Measurements from ENCODE around the gene KRT74.
A peak's percentile ranks its signal among the peaks of the same experiment; 100 is the strongest.

KRT74 gene

DNA sequence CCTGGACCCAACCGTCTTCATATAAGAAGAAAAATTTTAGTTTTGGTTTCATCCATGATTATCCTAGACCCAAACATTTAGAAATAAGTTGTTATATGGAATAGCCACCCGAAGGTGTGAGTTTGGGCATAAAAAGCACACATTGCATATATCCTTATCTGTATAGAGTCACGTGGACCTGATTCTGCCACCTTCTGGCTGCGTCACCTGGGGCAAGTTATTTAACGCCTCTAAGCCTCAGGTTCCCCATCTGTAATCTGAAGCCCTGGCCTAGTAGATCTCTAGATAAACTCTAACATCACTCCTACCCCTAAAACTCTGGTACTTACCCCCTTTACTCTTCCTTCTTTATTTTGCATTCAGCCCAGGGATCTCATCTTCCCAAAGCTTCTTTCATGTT is 39.2 kb downstream of the KRT74 start:
- Histone ChIP-seq H3K79me2 (ENCODE audit: insufficient read depth, low read length) (no peaks in the 10 kb centered on the region), H3K27me3 (ENCODE audit: insufficient read depth, low read length) (no peaks in the 10 kb centered on the region; the same call in 1 of the 2 replicates), H3K36me3 (ENCODE audit: insufficient read depth, low read length) (no peaks in the 10 kb centered on the region), H3F3A (ENCODE audit: insufficient read depth, low read length) (no peaks in the 10 kb centered on the region), H3K4me3 (ENCODE audit: low read depth, low read length, poor library complexity, severe bottlenecking) (no peak overlapping the region), H3K9ac (ENCODE audit: low read length) (no peak overlapping the region), H4K20me1 (ENCODE audit: insufficient read depth, low read length) (no peaks in the 10 kb centered on the region), H2AFZ (ENCODE audit: low read length) (no peak overlapping the region), H3K9me2 (ENCODE audit: low read depth, low read length) (no peaks in the 10 kb centered on the region), H3K27ac (ENCODE audit: low read depth, low read length, poor library complexity, severe bottlenecking) (no peak overlapping the region), H3K9me3 (ENCODE audit: low read length) (no peaks in the 10 kb centered on the region), H3K4me1 (ENCODE audit: insufficient read depth, low read length, severe bottlenecking) (no peaks in the 10 kb centered on the region), H3K4me2 (ENCODE audit: low read length) (no peak overlapping the region)
- TF ChIP-seq, protein P1, sequence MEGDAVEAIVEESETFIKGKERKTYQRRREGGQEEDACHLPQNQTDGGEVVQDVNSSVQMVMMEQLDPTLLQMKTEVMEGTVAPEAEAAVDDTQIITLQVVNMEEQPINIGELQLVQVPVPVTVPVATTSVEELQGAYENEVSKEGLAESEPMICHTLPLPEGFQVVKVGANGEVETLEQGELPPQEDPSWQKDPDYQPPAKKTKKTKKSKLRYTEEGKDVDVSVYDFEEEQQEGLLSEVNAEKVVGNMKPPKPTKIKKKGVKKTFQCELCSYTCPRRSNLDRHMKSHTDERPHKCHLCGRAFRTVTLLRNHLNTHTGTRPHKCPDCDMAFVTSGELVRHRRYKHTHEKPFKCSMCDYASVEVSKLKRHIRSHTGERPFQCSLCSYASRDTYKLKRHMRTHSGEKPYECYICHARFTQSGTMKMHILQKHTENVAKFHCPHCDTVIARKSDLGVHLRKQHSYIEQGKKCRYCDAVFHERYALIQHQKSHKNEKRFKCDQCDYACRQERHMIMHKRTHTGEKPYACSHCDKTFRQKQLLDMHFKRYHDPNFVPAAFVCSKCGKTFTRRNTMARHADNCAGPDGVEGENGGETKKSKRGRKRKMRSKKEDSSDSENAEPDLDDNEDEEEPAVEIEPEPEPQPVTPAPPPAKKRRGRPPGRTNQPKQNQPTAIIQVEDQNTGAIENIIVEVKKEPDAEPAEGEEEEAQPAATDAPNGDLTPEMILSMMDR (IDR thresholded peaks at IDR 0.05; ENCODE audit: low read length), result peak; percentile 54
- TF ChIP-seq EZH2 (IDR thresholded peaks at IDR 0.05; ENCODE audit: borderline replicate concordance, low read length), result no peak

DNA sequence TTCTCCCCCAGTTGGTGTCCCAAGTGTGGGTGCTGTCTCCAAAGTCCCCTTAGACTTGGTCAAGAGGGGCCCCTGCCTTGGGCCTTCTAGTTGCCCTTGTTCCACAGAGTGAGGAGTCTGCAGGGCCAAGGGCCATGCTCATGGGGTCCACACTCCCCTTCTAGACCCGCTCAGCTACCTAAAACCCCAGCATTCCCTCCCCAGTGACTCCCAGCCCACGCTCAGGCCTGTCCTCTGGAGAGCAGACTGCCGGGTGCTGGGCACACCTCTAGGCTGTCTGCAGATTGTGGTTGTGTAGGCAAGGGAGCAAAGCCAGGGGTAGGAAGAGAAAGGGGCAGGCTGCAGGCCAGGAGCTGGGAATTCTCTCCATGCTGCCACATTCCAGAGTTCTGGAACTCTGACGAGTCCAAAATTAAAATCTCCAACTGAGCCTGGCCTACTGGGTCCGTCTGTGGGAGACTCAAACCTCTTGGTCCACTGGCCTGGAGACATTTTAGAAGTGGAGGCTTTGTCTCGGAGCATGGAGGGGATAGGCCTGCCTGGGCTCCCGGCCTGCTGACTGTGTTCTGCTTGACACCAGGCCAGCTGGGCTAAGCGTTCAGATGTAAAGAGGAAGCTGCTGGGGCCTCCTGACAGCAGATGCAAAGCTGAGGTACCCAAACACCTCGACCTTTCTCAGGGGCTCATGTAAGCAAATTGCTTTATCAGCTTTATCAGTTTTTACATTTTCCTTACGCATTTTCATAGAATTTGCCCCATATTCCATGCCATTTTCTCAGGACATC is 39.8 kb downstream of the KRT74 start:
- no peaks in the 10 kb centered on the region for H3K9me3 ChIP-seq (ENCODE audit: low read length)
- H3K36me3 ChIP-seq (ENCODE audit: insufficient read depth, low read length), result no peaks in the 10 kb centered on the region
- H3K4me1 ChIP-seq (ENCODE audit: insufficient read depth, low read length, severe bottlenecking), result no peaks in the 10 kb centered on the region
- no peaks in the 10 kb centered on the region for H3F3A ChIP-seq (ENCODE audit: insufficient read depth, low read length)
- no peak overlapping the region for H3K27ac ChIP-seq (ENCODE audit: low read depth, low read length, poor library complexity, severe bottlenecking)
- no peak overlapping the region for H2AFZ ChIP-seq (ENCODE audit: low read length)
- H3K9me2 ChIP-seq (ENCODE audit: low read depth, low read length), result no peaks in the 10 kb centered on the region
- H3K4me2 ChIP-seq (ENCODE audit: low read length), result no peak overlapping the region
- no peaks in the 10 kb centered on the region; the same call in 1 of the 2 replicates for H3K27me3 ChIP-seq (ENCODE audit: insufficient read depth, low read length)
- H3K79me2 ChIP-seq (ENCODE audit: insufficient read depth, low read length), result no peaks in the 10 kb centered on the region
- H3K4me3 ChIP-seq (ENCODE audit: low read depth, low read length, poor library complexity, severe bottlenecking), result no peak overlapping the region
- no peak for TF ChIP-seq EZH2 (IDR thresholded peaks at IDR 0.05; ENCODE audit: borderline replicate concordance, low read length)
- TF ChIP-seq, protein P1 (IDR thresholded peaks at IDR 0.05; ENCODE audit: low read length), result no peak
- no peak overlapping the region for H3K9ac ChIP-seq (ENCODE audit: low read length)
- no peaks in the 10 kb centered on the region for H4K20me1 ChIP-seq (ENCODE audit: insufficient read depth, low read length)

DNA sequence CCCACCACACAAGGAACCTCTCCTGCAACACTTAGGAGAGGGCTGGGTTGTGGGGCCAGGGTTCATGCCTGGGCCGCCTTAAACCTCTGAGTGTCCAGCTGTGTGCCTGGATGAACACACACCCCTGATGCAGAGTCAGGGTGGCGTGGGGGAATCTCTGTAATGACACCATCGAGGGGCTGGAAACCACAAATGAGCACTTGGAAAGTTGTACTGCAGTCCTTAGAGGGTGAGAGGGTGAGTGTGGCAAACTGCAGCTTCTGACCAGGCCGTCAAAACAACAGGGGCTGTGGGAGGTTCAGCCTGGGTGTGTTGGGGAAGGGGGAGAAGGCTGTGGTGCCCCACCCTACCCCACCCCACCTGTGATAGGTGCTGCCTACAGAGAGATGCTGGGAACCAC is 41.0 kb downstream of the KRT74 start:
- Histone ChIP-seq H3K27ac (ENCODE audit: low read depth, low read length, poor library complexity, severe bottlenecking) (no peak overlapping the region), H3K27me3 (ENCODE audit: insufficient read depth, low read length) (no peaks in the 10 kb centered on the region; the same call in 1 of the 2 replicates), H3K36me3 (ENCODE audit: insufficient read depth, low read length) (no peaks in the 10 kb centered on the region), H3K79me2 (ENCODE audit: insufficient read depth, low read length) (no peaks in the 10 kb centered on the region), H3F3A (ENCODE audit: insufficient read depth, low read length) (no peaks in the 10 kb centered on the region), H2AFZ (ENCODE audit: low read length) (no peak overlapping the region), H4K20me1 (ENCODE audit: insufficient read depth, low read length) (no peaks in the 10 kb centered on the region), H3K4me2 (ENCODE audit: low read length) (no peak overlapping the region), H3K9me3 (ENCODE audit: low read length) (no peaks in the 10 kb centered on the region), H3K9ac (ENCODE audit: low read length) (no peak overlapping the region), H3K4me1 (ENCODE audit: insufficient read depth, low read length, severe bottlenecking) (no peaks in the 10 kb centered on the region), H3K9me2 (ENCODE audit: low read depth, low read length) (no peaks in the 10 kb centered on the region), H3K4me3 (ENCODE audit: low read depth, low read length, poor library complexity, severe bottlenecking) (no peak overlapping the region)
- TF ChIP-seq EZH2 (IDR thresholded peaks at IDR 0.05; ENCODE audit: borderline replicate concordance, low read length), result no peak
- TF ChIP-seq, protein P1 (IDR thresholded peaks at IDR 0.05; ENCODE audit: low read length), result no peak

Measured in OCI-LY1 (cell line).